GM18867 (cell line): Measurements from ENCODE around the gene RHCG.

ENCODE experiments used
- ATAC-seq: cut with Tn5 transposase; IDR thresholded peaks from one replicate; pipeline ENCODE4 v1.9.1; 2021; ENCODE audit warnings: mild to moderate bottlenecking, moderate library complexity; ENCODE audit not compliant: unreplicated experiment

The RHCG gene

DNA sequence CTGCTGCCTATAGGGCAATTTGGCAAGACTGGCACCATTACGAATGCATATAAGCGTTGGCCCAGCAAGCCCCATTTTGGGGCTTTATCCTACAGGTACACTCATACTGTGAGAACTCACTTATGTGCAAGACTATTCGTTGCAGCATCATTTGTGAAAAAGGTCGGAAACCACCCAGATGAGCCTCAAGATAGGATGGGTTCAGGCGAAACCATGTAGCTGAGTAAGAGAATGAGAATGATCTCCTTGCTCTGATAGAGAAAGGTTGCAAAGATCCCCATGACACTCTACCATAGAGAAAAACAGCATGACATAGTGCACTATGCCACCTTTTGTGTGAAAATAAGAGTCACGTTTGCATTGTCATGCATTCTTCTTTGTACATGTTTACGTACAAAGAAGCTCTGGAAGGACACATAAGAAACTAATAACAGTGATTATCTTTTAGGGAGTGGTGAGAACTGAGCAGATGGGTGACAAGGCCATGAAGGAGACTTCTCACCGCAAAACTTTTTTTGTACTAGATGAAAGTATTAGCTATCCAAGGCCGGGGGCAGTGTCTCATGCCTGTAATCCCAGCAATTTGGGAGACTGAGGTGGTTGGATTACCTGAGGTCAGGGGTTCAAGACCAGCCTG, 50.0 kb downstream of the RHCG start:
- no peak for ATAC-seq

DNA sequence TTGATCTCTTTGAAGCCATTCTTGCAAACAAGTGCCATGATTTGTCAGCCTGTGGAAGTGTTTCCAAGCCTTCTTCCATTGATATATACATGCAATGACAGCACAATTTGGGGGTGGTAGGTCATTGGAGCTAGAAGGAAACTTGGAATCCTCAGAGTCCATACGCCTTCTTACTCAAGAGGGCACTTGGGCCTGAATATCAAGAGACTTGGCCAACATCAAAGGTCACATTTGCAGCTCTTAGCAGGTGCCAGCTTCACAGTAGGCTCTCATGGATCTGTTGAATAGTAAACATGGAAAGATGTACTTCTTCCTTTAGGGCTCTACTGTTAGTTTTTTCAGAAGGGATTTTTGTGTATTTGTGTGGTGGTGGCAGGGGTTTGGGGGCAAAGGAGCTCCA, 50.9 kb downstream of the RHCG start:
- no peak for ATAC-seq

DNA sequence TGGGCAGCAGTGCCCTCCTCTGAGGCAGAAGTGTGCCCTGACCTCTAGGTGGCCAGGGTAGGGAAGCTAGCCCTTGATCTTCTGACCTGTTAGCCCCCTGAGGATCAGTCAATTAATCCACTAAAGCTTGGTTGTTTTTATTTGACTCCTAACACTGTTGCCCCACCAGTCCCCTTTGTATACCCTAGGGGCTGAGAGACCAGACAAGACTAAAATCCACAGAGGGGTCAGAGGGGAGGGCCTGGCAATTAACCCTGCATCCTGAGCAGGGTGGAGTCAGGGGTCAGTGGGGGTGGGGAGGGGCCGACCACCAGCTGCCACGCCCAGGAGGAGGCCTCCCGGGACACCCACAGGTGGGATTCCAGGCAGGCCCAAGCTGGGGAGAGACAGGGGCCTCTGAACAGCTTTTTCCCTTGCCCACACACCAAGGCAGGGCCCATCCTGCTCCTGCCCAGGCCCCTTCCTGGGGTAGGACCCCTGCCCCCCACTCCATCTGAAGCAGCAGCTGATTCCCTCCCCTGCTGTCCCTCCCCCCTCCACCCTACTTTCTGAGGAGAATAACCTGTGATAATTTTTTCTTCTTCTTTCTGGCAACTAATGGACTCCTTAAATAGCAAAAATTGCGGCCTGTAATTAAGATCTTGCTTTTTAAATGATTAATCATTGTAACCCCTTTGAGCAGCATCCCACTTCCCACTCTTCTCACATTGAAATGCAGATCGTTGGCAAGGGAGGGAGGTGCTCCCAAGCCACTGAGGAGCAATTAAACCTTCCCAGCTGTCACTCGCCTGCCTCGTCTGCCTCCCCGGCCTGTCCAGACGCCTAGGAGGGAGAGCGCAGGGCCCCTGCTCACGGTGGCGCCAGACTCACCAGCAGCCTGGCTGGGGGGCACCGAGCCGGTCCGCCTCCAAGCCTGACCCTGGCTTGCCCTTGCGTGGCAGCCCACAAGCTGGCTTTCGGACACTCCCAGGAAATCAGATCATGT, 51.9 kb downstream of the RHCG start:
- no peak for ATAC-seq

DNA sequence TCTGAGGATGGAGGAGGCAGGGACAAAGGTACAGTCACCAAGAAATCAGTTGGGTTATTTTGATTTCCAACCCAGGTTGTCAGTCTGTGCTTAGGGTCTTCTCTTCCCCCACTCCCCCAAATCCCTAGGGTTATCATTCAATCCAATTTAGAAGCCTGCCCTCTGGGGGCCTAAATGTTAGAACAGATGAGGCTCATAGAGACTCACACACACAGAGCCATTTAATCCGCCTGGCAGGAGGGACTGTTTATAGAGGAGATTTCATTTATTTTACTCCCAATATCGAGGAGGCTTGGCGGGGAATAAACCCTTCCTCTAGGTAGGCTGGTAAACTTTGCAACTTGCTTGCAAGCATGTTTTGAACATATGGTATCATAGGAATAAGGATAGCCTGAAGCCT, 52.8 kb downstream of the RHCG start:
- ATAC-seq = no peak

DNA sequence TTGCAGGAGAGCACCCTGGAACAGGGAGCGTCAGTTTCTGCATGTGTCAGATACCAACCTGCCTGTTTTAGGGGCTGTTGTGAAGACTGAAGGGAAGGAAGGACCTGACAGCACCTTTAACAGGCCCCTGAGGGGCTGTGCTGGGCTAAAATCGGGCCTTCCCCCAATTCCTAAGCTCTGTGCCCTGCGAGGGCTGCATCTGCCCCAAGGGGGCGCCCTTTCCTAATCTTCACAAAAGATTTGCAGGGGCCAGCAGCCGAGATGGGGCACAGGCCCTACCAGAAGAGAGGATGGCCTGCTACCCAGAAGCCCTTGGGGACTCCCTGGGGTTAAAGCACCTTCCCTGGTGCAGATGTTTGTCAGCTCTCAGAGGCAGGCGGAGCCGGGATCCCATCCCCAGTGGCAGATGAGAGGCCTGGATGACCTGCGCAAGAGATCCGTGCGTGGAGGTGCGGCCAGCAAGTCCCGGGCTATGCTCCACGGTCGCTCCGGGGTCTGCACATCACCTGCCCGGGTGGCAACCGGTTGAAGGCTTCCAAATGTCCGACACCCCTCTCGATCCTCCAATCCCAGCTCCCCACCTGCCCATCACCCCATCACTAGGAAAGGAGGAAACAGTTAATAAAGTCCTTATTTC, 53.6 kb downstream of the RHCG start:
- no peak for ATAC-seq

DNA sequence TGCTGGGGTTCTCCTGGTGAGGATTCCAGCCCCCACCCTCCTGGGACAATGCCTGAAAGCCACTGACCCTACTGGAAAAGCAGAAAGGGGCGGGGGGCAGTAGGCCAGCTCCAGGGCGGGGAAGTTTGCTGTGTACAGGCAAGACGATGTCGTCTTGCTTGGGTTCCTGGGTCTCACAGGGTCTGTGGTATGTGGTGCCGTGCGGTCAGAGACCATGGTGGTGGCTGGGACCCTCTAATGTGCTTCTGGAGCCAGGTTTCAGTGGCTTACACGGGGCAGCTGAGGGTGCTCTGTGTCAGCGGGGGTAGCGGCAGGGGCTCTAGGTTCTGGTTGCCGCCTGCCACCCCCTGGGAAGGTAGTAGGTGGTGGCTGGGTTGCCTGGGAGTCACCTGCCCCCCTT, 54.2 kb downstream of the RHCG start:
- no peak for ATAC-seq

DNA sequence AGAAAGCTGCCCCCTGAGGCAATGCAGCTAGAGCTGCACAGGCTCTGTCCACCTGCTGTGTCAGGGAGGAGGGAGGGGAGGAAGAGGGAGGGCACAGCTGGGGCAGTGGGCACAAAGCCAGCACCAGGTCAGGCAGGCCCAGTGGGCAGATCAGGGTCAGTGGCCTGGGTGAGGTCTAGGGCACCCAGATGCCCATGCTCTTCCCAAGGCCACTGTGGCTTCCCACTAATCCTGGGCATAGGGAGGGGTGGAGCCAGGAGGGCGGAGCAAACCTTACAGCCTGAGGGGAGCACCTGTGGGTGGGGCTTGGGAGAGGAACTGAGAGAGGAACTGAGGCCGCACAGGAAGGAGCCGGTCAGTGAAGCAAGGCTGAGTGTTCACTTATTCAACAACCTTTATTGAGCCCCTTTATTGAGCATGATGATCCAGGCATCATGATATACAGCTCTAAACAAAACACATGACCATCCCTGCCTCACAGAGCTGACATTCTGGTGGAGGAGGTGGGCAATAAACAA, 55.0 kb downstream of the RHCG start:
- ATAC-seq = peak; percentile 96

DNA sequence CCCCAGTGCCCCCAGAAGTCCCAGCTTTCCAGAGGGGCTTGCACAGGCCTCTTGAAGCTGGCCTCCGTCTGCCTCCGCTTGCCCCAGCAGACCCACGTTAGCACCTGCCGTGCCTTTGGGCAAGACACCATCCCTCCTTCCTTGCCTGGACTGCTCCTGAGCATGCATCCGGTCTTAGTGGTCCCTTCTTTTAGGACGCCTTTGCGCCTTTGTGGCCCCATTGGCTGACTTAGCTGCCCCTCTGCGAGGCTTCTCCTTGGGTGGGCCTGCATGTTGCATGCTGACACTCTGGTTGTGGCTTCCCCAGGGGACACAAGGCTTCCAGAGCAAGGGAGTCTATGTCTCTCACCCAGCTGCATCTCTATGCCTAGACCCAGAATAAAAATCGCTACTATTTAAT, 56.6 kb downstream of the RHCG start:
- no peak for ATAC-seq

DNA sequence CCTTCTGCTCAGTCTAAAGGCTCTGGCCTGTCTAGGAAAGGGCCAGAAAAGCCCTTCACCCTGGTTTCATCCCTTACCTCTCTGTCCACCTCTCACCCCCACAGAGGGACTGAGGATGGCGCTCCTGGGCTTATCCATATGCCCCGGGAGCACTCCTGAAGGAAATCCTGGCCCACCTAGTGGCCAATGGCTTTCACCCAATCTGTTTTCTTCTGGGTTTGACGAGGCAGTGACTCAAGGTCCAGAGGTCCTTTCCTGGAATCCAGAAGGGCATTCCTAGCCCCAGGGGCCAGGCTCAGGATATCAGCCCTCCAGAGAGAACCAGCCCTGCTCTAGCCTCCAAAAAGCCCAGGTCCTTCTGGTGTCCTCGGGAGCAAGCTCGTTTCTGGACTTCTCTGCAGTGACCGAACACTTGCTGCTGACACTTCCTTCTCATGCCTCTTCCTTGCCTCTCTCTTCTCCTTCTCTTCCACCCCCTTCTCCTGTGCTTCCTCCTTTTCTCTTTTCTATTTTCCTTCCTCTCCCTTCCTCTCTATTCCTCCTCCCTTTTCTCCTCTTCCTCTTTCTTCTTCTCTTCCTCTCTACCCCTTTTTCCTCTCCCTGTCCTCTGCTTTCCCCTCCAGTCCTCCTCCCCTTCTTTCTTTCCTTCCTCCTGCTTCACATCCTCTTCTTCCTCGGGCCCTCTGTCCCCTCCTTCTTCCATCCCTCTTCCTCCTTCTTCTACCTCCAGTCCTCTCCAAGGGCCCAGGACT, 59.6 kb downstream of the RHCG start:
- ATAC-seq = no peak

DNA sequence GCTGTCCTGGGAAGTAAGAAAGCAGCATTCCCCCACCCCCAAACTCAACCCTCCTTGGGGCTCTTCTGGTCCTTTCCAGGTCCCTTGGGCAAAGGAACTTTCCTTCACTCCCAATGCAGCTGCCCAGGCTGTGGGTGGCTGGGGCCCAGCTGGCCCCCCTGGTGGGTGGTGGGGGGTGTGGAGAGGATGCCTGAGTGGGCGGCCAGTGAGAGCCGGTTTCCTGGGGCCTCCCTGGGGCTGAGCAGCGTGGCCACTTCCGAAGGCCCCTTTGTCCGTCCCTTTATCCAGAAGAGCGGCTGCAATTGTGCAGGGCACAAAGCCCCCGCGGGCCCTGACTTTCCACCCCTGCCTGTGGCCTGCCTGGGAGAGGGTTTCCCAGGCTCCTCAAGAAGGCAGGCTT, 61.0 kb downstream of the RHCG start:
- no peak for ATAC-seq

DNA sequence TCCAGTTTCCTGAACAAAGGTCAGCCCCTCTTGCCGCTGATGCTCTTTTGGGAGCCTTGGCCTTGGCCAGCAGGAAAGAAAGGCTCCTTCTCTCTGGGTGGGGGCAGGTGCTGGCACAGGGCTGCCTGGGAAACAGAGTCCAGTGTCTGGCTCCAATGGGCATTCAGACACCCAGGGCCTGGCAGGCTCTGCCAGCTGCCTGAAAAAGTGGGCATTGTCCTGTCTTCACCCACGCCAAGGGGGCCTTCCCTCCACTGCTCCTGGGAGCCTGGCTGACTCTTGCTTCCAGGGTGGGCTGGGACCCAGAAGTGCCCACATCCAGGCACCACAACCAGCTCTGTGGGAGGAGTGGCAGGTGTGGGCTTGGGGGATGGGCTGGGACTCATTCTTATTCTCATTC, 62.7 kb downstream of the RHCG start:
- no peak for ATAC-seq

DNA sequence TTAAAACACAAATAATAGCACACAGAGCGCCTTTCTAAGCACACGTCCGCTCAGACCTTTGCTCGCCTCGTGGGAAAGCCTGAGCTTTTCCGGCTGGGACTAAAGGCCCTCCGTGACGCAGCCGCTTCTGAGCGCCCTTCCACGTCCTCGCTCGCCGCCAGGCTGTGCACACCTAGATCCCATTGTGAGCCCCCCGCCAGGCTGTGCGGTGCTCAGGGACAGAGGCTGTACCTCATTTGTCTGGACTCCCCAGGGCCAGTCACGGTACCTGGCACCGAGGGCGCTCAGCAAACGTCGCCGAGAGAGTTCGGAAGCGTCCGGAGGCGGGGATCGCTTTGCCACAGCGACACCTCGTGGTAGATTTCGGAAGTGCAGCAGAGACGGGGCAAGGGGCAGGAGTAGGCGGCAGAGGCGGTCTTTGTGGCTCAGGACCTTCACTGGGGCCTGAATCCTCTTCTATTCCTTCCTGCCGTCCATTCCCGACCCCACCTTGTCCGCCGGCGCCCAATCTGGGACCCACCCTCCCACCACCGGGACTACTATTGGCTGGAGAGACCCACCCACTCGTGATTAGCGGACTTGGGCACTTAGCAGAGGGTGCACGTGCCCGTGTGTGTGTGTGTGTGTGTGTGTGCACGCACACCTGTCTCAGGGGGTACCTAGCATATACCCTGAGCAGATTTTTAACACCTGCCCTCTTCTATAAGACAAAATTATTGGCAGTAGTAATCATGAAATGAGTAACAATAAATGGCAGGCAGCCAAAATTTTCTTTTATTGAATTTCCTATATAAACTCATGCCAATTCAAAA, 65.6 kb downstream of the RHCG start:
- ATAC-seq = peak; percentile 88

DNA sequence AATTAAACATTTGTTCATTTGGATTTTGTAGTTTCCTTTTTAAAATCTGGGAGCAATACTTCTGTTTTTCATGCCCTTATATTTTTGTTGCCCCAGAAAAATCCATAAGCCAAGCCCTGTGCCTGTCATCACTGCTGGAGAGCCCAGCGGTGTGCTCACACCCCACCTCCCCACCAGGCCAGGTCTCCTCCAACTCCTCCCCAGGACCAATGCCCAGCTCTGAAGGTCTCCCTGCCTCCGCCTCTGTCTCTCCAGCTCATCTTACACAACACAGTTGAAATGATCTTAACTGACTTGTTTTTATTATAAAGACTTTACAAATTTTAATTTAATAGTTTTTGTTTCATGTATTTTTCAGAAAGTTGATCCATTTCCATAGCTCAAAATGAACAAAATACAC, 66.4 kb downstream of the RHCG start:
- no peak for ATAC-seq

DNA sequence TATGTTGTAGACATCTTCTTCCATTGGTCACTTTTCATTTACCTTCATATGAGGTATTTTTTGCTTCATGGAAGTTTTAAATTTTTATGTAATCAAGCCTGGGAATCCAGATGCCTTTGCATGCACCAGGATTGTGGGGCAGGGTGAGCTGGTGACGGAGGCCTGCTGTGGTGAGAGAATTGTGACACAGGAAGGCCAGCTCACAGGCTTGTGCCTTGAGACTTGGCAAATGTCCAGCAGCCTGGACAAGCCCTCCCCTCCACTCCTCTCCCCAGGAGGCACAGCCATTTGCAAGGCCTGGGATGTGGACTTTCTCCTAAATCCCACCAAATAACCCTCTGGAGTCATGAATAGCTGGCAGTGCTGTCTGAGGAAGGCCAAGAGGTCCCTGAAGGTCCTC, 67.4 kb downstream of the RHCG start:
- ATAC-seq = no peak

DNA sequence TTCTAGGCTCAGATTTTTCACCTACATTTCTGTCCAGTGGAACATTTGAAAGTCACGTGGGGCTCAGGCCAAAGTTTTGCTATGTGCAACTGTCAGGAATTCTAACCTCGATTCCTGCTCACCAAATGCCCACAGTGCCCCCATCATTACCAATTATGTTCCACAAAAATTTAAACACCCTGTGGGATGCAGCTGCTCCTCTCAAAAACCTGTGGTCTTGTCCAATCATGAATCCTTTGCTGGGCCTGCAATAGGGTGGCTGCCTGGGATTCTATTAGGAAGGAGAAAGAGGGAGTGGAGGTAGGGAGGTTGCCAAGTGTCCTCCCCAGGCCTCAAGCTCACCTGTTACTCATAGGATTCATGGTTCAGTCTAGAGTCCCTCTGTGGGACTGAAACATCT, 68.1 kb downstream of the RHCG start:
- ATAC-seq = no peak

DNA sequence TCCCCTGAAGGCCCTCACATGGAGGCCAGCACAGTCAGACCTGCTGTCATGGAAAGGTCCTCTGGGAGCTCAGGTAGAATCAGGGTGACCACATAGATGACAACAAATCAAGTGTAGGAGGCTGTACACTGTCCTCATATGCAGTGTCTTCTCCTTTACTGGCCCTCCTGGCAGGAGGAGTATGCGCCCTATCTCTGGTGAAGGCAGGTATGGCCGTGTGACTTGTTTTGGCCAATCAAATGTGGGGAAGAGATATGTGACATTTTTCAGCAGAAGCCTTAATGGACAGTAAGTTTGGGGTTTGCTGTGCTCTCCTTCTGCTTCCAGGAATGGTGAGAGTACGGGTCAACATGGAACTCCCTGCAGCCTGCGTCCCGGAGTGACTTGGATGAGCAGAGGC, 69.9 kb downstream of the RHCG start:
- ATAC-seq = no peak

DNA sequence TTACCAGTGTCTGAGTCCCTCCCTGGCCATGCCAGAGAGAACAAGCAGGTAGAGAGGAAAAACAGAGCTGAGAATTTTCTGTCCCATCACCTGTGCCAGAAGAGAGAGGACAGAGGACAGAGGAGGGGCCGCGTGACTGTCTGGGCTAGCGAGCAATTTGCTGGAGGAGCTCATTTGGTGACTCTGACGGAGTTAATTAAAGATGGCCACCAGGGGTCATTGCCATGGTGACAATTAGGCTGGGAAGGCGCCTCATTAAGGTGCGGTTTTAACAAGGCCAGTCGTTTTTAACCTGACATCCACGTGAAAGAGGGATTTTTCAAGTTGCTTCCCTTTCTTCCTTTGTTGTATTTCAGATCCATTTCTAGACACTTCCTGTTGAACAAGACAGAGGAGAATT, 72.4 kb downstream of the RHCG start:
- ATAC-seq = no peak
